Stimulated activated CD4-positive, alpha-beta T cell treated with anti-CD3 and anti-CD28 coated beads, Interleukin-1b, Interleukin-23, amount 100 ng/mL, for 4 hours (primary cell): ENCODE results near the gene IL13RA1.
A peak's percentile ranks its signal among the peaks of the same experiment; 100 is the strongest.
"Not testable (repeated sequence)": the region's sequence is repeated elsewhere in the genome, so short reads cannot be mapped to it uniquely, and the experiment has no call there.

Source experiments
- DNase-seq, 2 donors: peaks; one replicate each; pipeline ENCODE4 v3.0.0-alpha.2; 2020; ENCODE audit warnings: low read depth in 2 of 2

IL13RA1 gene

DNA sequence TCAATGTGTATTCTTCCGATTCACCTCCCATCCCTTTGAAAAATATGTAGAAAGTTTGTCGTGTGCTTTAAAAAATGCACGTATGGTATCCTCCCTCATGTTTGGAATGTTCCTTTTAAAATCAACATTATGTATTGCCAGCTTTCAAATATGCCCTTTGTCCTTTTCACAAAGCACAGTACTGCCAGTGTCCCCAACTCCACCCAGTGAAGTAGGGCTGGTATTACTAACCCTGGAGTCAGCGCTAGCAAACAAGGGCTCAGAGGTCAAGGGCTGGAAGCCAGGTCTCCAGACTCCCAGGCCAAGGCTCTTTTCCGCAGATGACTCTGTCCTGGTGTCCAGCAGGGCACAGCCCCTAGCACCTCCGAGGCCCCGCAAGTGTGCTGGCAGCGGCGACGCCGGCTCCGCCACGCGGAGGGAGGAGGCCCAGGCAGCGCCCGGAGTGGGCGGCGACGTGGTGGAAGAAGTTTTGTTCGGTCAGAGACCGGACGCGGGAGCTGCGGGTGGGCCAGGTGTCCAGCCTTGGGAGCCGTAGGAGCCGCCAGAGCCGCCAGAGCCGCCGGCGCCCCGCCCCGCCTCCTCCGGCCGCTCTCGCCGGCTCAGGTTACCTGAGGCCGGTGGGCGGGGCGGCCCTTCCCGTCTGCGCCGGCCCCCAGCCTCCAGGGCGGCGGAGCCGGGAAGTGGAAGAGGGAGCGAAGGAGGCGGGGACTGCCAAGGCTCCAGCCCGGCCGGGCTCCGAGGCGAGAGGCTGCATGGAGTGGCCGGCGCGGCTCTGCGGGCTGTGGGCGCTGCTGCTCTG lies at the start of gene IL13RA1:
Gene IL13RA1, plus strand, starts transcription at position 720 of the 799 bp plus-strand sequence. Its CDS starts 33 bp downstream, at position 753.
- DNase-seq: peak in 1 of 2 donors; percentile 1

- DNase-seq: no peak
These were observed 48.1 kb upstream of the IL13RA1 start for GRCh38 chrX:118679290-118679689.

DNA sequence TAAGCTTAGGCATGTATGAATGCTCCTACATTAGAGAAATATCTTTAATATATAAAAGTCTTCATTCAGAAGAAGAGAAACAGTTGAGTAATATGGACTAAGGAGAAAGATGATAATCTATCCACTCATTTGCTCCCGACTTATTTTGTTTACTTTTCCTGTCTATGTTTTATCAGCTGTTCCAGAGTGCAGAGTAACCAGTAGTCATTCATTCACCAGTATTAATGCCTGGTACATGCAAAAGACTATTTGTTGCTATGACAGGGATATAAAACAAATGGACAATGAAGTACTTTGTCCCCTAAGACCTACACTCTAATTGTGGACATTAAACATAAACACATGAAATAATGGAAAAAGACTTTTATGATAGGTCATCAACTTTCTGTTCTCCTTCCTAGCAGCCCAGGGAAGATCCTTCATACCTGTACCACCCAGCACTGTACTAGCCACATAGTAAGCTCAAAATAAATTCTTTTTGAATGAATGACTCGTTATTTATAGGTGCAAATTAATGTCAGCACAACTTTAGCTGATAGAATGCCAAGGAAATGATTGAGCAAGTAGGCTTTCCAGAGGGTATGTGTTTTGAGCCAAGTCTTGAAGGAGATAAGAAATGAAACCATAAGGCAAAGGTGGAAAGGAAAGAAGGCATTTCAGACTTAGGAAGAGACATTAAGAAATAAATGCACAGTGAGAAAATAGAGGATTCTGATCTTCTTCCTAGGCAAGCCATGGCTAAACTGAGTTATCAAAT lies 45.0 kb upstream of the IL13RA1 start:
- no peak for DNase-seq

GRCh38 chrX:118685393-118685792 lies 42.0 kb upstream of the IL13RA1 start:
- no peak for DNase-seq

GRCh38 chrX:118688935-118689334 lies 38.5 kb upstream of the IL13RA1 start:
- no peak for DNase-seq

GRCh38 chrX:118693843-118694242 lies 33.6 kb upstream of the IL13RA1 start:
- no peak for DNase-seq

GRCh38 chrX:118694638-118695037 lies 32.8 kb upstream of the IL13RA1 start:
- no peak for DNase-seq

- no peak for DNase-seq
These were observed 28.8 kb upstream of the IL13RA1 start for GRCh38 chrX:118698516-118699170.

- DNase-seq: no peak
These were observed 24.7 kb upstream of the IL13RA1 start for GRCh38 chrX:118702741-118703140.

DNA sequence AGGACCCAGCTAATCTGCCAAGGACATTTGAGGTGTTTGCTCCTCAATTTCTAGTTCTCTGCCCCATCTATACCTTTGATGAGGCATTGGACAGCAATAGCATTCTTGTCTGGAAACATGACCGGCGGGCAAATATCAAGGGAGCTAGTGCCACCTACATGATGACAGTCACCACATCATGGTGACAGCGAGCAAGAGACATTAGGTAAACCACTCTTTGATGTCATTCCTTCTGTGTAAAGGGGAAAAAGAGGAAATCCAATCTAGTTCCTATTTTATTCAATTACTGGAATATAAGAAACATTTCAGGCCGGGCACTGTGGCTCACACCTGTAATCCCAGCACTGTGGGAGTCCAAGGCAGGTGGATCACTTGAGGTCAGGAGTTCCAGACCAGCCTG lies 20.7 kb upstream of the IL13RA1 start:
- DNase-seq: no peak

DNA sequence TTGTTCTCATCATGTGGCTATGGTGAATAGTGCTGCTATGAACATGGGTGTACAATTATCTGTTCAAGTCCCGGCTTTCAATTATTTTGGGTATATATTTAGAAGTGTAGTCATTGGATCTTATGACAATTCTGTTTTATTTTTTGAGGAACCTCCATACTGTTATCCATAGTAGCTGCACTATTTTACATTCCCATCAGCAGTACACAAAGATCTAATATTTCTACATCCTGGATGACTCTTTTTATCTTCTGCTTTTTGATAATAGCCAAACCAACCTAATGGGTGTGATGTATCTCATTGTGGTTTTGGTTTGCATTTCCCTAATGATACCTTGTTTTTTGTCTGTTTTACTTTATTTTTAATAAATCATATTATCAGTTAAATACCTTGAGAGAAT lies 12.9 kb upstream of the IL13RA1 start:
- no peak for DNase-seq

DNA sequence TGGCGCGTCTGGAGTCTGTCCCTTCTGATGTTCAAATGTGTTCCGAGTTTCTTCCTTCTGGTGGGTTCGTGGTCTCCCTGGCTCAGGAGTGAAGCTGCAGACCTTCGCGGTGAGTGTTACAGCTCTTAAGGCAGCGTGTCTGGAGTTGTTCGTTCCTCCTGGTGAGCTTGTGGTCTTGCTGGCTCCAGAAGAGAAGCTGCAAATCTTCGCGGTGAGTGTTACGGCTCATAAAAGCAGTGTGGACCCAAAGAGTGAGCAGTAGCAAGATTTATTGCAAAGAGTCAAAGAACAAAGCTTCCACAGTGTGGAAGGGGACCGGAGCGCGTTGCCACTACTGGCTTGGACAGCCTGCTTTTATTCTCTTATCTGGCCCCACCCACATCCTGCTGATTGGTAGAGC lies 11.5 kb upstream of the IL13RA1 start:
- DNase-seq: not testable (repeated sequence)

DNA sequence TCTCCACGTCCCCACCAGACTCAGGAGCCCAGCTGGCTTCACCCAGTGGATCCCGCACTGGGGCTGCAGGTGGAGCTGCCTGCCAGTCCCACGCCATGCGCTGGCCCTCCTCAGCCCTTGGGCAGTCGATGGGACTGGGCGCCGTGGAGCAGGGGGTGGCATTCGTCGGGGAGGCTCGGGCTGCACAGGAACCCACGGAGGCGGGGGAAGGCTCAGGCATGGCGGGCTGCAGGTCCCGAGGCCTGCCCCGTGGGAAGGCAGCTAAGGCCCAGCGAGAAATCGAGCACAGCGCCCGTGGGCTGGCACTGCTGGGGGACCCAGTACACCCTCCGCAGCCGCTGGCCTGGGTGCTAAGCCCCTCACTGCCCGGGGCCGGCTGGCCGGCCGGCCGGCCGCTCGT lies 10.6 kb upstream of the IL13RA1 start:
- not testable (repeated sequence) for DNase-seq

DNA sequence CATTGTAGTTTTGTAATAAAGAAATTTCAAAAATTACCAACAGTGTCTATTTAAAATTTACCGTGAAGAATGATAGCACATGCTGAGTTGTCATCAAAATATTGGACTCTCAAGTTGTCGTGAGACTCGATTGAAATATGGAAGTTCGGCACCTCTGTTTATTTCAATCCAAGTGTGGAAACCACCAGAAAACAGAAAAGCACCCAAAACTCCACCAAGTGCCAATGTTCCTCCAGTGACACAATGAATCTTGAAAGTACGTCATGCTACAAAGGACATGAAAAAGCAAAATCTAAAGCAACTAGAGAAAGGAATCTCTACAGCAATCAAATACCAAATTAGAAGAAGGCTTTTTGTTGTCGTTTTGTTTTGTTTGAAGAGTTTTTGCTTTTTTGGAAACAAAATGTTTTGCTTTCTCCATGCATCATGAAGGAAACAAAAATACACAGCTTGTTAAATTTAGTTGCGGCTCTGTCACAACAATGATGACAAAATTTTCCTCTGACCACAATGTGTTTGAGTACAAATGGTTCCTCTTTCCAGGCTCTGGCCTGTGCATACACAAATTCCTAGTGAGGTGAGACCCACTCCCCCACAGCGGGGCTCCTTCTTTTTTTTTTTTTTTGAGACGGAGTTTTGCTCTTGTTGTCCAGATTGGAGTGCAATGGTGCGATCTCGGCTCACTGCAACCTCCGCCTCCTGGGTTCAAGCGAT lies 9.6 kb upstream of the IL13RA1 start:
- no peak for DNase-seq

DNA sequence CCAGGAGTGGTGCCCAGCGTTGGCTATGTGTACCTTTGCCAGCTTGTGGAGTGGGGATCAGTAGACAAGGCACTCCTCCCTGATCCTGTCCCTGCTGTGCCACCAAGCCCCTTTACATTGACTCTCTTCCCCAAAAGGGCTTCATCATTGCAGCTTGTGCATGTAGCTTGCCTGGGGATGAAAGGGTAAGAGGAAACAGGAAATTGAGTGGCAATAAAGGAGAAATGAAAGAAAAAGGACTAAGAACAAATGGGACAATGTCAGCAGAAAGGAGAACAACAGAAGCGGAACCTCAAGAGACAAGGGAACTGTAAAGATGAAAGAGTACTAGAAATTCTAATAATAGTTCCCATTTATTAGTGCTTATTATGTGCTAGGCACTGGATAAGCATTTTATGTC lies 8.7 kb upstream of the IL13RA1 start:
- DNase-seq: no peak

- no peak for DNase-seq
These were observed 7.2 kb upstream of the IL13RA1 start for GRCh38 chrX:118720058-118720707.

- DNase-seq: no peak
These were observed 4.0 kb upstream of the IL13RA1 start for GRCh38 chrX:118723376-118723775.

GRCh38 chrX:118724365-118724764 lies 3.0 kb upstream of the IL13RA1 start:
- no peak for DNase-seq

DNA sequence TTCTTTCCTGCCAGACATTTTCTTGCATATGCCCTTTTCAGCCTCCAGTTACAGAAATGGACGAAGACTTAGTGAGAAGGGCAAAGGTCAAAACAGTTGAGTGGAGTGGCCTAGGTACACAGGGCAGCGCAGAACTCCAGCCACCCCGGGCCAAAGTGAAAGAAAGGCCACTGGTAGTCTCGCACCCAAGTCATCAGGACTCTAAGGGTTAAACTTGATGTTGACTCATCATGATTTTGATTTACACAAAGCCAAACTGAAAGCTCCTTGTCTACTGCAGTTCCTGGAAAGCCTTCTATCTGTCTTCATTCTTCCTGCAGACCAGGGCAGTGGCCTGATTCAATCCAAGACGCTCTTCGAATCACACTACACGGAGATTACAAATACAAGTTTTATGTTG lies 2.6 kb upstream of the IL13RA1 start:
- no peak for DNase-seq

- DNase-seq: no peak
These were observed 1.0 kb upstream of the IL13RA1 start for GRCh38 chrX:118726396-118726795.

DNA sequence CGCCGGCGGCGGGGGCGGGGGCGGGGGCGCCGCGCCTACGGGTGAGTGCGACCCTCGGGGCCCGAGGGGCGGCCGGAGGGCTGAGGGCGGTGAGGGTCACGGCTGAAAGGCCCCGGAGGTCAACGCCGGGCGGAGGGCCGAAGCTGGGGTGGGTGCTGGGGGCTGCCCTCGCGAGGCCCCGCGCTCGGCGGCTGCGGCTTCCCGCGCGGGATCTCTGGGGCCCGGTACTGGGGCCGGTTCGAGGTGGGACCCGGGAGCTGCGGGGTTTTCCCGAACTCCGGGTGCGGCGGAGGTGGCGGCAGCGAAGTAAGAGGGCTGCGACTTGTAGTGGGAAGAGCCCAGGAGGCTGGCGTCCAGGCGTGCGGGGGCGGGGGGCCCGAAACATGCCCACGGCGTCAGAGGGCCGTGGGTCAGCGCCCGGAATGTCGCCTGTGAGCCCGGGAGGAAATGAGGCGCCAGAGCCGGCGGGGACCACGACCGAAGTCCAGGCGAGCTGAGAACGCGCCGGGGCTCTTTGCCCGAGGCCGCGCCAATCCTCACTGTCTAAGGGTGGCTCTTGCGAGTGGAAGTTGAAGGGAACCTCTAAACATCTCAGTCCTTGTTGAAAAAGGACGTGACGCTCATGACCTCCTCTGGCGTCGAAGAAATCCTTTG lies 407 bp downstream of the IL13RA1 start:
- no peak for DNase-seq
